SK-N-SH (cell line): ENCODE data around the gene PCDHGA2.

Experiments used
- CHD2 ChIP-seq: fragments of 150-350 bp; IDR thresholded peaks from 2 replicates; pipeline ENCODE4 v1.6.1; 2018; ENCODE audit warnings: low read length; ENCODE audit not compliant: partially characterized antibody
- FOXM1 ChIP-seq: IDR thresholded peaks from 2 replicates; pipeline ENCODE4 v1.4.0; 2012; ENCODE audit warnings: low read depth, mild to moderate bottlenecking
- GABPA ChIP-seq: IDR thresholded peaks from 2 replicates; pipeline ENCODE4 v1.4.0; 2012; ENCODE audit warnings: low read depth, mild to moderate bottlenecking
- POLR2AphosphoS5 ChIP-seq: IDR thresholded peaks from 2 replicates; pipeline ENCODE4 v1.6.1; 2012; ENCODE audit warnings: low read depth, low read length
- RAD21 ChIP-seq: IDR thresholded peaks from 2 replicates; pipeline ENCODE4 v1.6.1; 2012; ENCODE audit warnings: mild to moderate bottlenecking, low read length
- RXRA ChIP-seq: IDR thresholded peaks from 2 replicates; pipeline ENCODE4 v1.4.0; 2012; ENCODE audit warnings: low read depth, mild to moderate bottlenecking, borderline replicate concordance
- SIN3A ChIP-seq: IDR thresholded peaks from 2 replicates; pipeline ENCODE4 v1.6.1; 2012; ENCODE audit warnings: low read depth, mild to moderate bottlenecking, low read length, moderate library complexity, borderline replicate concordance
- TF ChIP-seq, protein P1 (sequence below): fragments of 200-600 bp; sonication (generic); IDR thresholded peaks from 2 replicates; pipeline ENCODE4 v1.6.1; 2017; ENCODE audit warnings: antibody characterized with exemption, mild to moderate bottlenecking, moderate library complexity
- TF ChIP-seq, protein P2 (sequence below): IDR thresholded peaks from 2 replicates; pipeline ENCODE4 v1.6.1; 2012; ENCODE audit warnings: mild to moderate bottlenecking, low read depth, low read length, moderate library complexity
- TF ChIP-seq, protein P3 (sequence below): fragments of 150-350 bp; IDR thresholded peaks from 2 replicates; pipeline ENCODE4 v1.6.1; 2017; ENCODE audit warnings: antibody characterized with exemption, low read length, low read depth, borderline replicate concordance
- TF ChIP-seq, protein P4 (sequence below): fragments of 150-350 bp; IDR thresholded peaks from 2 replicates; pipeline ENCODE4 v1.6.1; 2016; ENCODE audit warnings: mild to moderate bottlenecking, low read depth, low read length

- TF ChIP-seq, protein P1, sequence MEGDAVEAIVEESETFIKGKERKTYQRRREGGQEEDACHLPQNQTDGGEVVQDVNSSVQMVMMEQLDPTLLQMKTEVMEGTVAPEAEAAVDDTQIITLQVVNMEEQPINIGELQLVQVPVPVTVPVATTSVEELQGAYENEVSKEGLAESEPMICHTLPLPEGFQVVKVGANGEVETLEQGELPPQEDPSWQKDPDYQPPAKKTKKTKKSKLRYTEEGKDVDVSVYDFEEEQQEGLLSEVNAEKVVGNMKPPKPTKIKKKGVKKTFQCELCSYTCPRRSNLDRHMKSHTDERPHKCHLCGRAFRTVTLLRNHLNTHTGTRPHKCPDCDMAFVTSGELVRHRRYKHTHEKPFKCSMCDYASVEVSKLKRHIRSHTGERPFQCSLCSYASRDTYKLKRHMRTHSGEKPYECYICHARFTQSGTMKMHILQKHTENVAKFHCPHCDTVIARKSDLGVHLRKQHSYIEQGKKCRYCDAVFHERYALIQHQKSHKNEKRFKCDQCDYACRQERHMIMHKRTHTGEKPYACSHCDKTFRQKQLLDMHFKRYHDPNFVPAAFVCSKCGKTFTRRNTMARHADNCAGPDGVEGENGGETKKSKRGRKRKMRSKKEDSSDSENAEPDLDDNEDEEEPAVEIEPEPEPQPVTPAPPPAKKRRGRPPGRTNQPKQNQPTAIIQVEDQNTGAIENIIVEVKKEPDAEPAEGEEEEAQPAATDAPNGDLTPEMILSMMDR, result no peak
- TF ChIP-seq, protein P2, sequence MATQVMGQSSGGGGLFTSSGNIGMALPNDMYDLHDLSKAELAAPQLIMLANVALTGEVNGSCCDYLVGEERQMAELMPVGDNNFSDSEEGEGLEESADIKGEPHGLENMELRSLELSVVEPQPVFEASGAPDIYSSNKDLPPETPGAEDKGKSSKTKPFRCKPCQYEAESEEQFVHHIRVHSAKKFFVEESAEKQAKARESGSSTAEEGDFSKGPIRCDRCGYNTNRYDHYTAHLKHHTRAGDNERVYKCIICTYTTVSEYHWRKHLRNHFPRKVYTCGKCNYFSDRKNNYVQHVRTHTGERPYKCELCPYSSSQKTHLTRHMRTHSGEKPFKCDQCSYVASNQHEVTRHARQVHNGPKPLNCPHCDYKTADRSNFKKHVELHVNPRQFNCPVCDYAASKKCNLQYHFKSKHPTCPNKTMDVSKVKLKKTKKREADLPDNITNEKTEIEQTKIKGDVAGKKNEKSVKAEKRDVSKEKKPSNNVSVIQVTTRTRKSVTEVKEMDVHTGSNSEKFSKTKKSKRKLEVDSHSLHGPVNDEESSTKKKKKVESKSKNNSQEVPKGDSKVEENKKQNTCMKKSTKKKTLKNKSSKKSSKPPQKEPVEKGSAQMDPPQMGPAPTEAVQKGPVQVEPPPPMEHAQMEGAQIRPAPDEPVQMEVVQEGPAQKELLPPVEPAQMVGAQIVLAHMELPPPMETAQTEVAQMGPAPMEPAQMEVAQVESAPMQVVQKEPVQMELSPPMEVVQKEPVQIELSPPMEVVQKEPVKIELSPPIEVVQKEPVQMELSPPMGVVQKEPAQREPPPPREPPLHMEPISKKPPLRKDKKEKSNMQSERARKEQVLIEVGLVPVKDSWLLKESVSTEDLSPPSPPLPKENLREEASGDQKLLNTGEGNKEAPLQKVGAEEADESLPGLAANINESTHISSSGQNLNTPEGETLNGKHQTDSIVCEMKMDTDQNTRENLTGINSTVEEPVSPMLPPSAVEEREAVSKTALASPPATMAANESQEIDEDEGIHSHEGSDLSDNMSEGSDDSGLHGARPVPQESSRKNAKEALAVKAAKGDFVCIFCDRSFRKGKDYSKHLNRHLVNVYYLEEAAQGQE, result peak; percentile 43; the same call in 1 of the 2 replicates
- TF ChIP-seq POLR2AphosphoS5 (no peak), RAD21 (no peak), SIN3A (no peak), FOXM1 (no peak), RXRA (no peak), GABPA (no peak), CHD2 (no peak)
- TF ChIP-seq, protein P3, sequence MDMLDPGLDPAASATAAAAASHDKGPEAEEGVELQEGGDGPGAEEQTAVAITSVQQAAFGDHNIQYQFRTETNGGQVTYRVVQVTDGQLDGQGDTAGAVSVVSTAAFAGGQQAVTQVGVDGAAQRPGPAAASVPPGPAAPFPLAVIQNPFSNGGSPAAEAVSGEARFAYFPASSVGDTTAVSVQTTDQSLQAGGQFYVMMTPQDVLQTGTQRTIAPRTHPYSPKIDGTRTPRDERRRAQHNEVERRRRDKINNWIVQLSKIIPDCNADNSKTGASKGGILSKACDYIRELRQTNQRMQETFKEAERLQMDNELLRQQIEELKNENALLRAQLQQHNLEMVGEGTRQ, result no peak
- TF ChIP-seq, protein P4, sequence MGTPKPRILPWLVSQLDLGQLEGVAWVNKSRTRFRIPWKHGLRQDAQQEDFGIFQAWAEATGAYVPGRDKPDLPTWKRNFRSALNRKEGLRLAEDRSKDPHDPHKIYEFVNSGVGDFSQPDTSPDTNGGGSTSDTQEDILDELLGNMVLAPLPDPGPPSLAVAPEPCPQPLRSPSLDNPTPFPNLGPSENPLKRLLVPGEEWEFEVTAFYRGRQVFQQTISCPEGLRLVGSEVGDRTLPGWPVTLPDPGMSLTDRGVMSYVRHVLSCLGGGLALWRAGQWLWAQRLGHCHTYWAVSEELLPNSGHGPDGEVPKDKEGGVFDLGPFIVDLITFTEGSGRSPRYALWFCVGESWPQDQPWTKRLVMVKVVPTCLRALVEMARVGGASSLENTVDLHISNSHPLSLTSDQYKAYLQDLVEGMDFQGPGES, result no peak
Measured at GRCh38 chr5:141356950-141357349, 18.4 kb downstream of the PCDHGA2 start.
